DND-41 (cell line): ENCODE data around the gene MPV17.
"Not testable (repeated sequence)": the region's sequence is repeated elsewhere in the genome, so short reads cannot be mapped to it uniquely, and the experiment has no call there.

Source experiments
- ATAC-seq: fragments of 200-7000 bp; cut with Tn5 transposase; 3 replicates; pipeline ENCODE4 v1.9.1; 2021; ENCODE audit warnings: low read depth; ENCODE audit not compliant: insufficient read depth
- DNase-seq: peaks from one replicate; pipeline ENCODE4 v3.0.0-alpha.2; 2020
- H2AFZ ChIP-seq: 2 replicates; pipeline ENCODE4 v1.6.0; 2012; ENCODE audit warnings: low read depth, low read length
- H3K27ac ChIP-seq: 2 replicates; pipeline ENCODE4 v1.5.1; 2012; ENCODE audit warnings: low read length, inconsistent platforms
- H3K27me3 ChIP-seq: fragments of 200-600 bp; sonication (generic); 2 replicates; pipeline ENCODE4 v1.6.0; 2012; ENCODE audit warnings: low read length, mild to moderate bottlenecking, inconsistent platforms; ENCODE audit not compliant: insufficient read depth, poor library complexity
- H3K36me3 ChIP-seq: 2 replicates; pipeline ENCODE4 v1.5.1; 2012; ENCODE audit warnings: low read length, inconsistent platforms; ENCODE audit not compliant: insufficient read depth
- H3K4me1 ChIP-seq: 2 replicates; pipeline ENCODE4 v1.5.1; 2012; ENCODE audit warnings: mild to moderate bottlenecking, low read length; ENCODE audit not compliant: insufficient read depth
- H3K4me2 ChIP-seq: 2 replicates; pipeline ENCODE4 v1.6.0; 2012; ENCODE audit warnings: mild to moderate bottlenecking, moderate library complexity, low read length, inconsistent platforms; ENCODE audit not compliant: insufficient read depth
- H3K4me3 ChIP-seq, 2 experiments: fragments of 200-600 bp in 1 of 2; shearing (Covaris generic) in 1 of 2; 2 replicates each; pipeline ENCODE4 v1.5.1; 2012 to 2016; ENCODE audit warnings: inconsistent platforms in 2 of 2, low read length in 2 of 2, mild to moderate bottlenecking in 2 of 2, low read depth in 1 of 2, moderate library complexity in 1 of 2
- H3K79me2 ChIP-seq: 2 replicates; pipeline ENCODE4 v1.6.0; 2012; ENCODE audit warnings: low read length, inconsistent platforms; ENCODE audit not compliant: insufficient read depth
- H3K9ac ChIP-seq: 2 replicates; pipeline ENCODE4 v1.6.0; 2012; ENCODE audit warnings: low read depth, mild to moderate bottlenecking, inconsistent platforms, low read length, moderate library complexity
- H3K9me3 ChIP-seq: 2 replicates; pipeline ENCODE4 v1.5.1; 2012; ENCODE audit warnings: low read length, moderate library complexity, mild to moderate bottlenecking, inconsistent platforms; ENCODE audit not compliant: insufficient read depth, severe bottlenecking
- H4K20me1 ChIP-seq: 2 replicates; pipeline ENCODE4 v1.6.0; 2012; ENCODE audit warnings: low read length; ENCODE audit not compliant: insufficient read depth
- CTCF ChIP-seq: IDR thresholded peaks from 2 replicates; pipeline ENCODE4 v1.5.1; 2012; ENCODE audit warnings: borderline replicate concordance, low read length, moderate library complexity, mild to moderate bottlenecking; ENCODE audit not compliant: poor library complexity, severe bottlenecking; ENCODE audit errors: extremely low read depth
- EZH2 ChIP-seq: IDR thresholded peaks from 3 replicates; pipeline ENCODE4 v1.6.1; 2012; ENCODE audit warnings: borderline replicate concordance, low read depth, mild to moderate bottlenecking, moderate library complexity, low read length, inconsistent platforms; ENCODE audit not compliant: severe bottlenecking

The MPV17 gene

GRCh38 chr2:27270670-27271069, 52.2 kb downstream of the MPV17 start:
- DNase-seq, result no peak
- Histone ChIP-seq H3K9me3 (no peaks in the 10 kb centered on the region), H3K4me2 (no peak overlapping the region), H3K79me2 (no peaks in the 10 kb centered on the region), H3K9ac (no peak overlapping the region), H2AFZ (no peak overlapping the region), H3K4me3 (no peak overlapping the region), H3K27me3 (peaks cover 2% of the 10 kb centered on the region), H3K4me1 (no peaks in the 10 kb centered on the region), H4K20me1 (no peaks in the 10 kb centered on the region), H3K27ac (no peak overlapping the region), H3K36me3 (no peaks in the 10 kb centered on the region)
- ATAC-seq, result no peak
- TF ChIP-seq CTCF, result no peak
- no peak for TF ChIP-seq EZH2

GRCh38 chr2:27270131-27270530, 52.8 kb downstream of the MPV17 start:
- TF ChIP-seq CTCF (no peak), EZH2 (no peak)
- Histone ChIP-seq H3K9me3 (no peaks in the 10 kb centered on the region), H3K4me3 (no peak overlapping the region), H3K27ac (no peak overlapping the region), H3K9ac (no peak overlapping the region), H3K4me1 (no peaks in the 10 kb centered on the region), H3K79me2 (no peaks in the 10 kb centered on the region), H4K20me1 (no peaks in the 10 kb centered on the region), H3K4me2 (no peak overlapping the region), H3K27me3 (peaks cover 2% of the 10 kb centered on the region), H2AFZ (no peak overlapping the region), H3K36me3 (no peaks in the 10 kb centered on the region)
- DNase-seq (no peak), ATAC-seq (no peak)

GRCh38 chr2:27268296-27268695, 54.6 kb downstream of the MPV17 start:
- not testable (repeated sequence) for H4K20me1 ChIP-seq, H3K27ac ChIP-seq, H3K4me1 ChIP-seq, DNase-seq, H3K4me3 ChIP-seq, H3K4me2 ChIP-seq, H3K9me3 ChIP-seq, H3K27me3 ChIP-seq, H3K36me3 ChIP-seq, ATAC-seq, H3K79me2 ChIP-seq, H2AFZ ChIP-seq, H3K9ac ChIP-seq

- no peak for TF ChIP-seq EZH2
- TF ChIP-seq CTCF, result no peak
- Histone ChIP-seq H3K9me3 (no peaks in the 10 kb centered on the region), H3K4me3 (no peak overlapping the region), H3K36me3 (no peaks in the 10 kb centered on the region), H4K20me1 (no peaks in the 10 kb centered on the region), H3K79me2 (no peaks in the 10 kb centered on the region), H3K4me1 (no peaks in the 10 kb centered on the region), H3K27ac (no peak overlapping the region), H3K4me2 (no peak overlapping the region), H3K27me3 (peaks cover 8% of the 10 kb centered on the region), H2AFZ (no peak overlapping the region), H3K9ac (no peak overlapping the region)
- no peak for DNase-seq
- no peak for ATAC-seq
Measured at GRCh38 chr2:27265536-27265870, 57.4 kb downstream of the MPV17 start.
